PC-3 (cell line): Measurements from ENCODE around the gene PBX3.

ENCODE experiments used
- EZH2 ChIP-seq: fragments of 300-600 bp; sonication (generic); IDR thresholded peaks from one replicate; pipeline ENCODE4 v1.6.1; 2017; ENCODE audit warnings: antibody characterized with exemption, mild to moderate bottlenecking, low read length; ENCODE audit not compliant: unreplicated experiment
- EZH2phosphoT487 ChIP-seq: fragments of 300-600 bp; sonication (generic); IDR thresholded peaks from 2 replicates; pipeline ENCODE4 v1.6.1; 2018; ENCODE audit warnings: mild to moderate bottlenecking, antibody characterized with exemption, low read length, borderline replicate concordance
- TF ChIP-seq, protein P1 (sequence below): fragments of 300-600 bp; sonication (generic); conservative IDR thresholded peaks from 2 replicates; pipeline ENCODE4 v1.5.1; 2017; ENCODE audit warnings: antibody characterized with exemption, low read depth, mild to moderate bottlenecking, low read length

DNA sequence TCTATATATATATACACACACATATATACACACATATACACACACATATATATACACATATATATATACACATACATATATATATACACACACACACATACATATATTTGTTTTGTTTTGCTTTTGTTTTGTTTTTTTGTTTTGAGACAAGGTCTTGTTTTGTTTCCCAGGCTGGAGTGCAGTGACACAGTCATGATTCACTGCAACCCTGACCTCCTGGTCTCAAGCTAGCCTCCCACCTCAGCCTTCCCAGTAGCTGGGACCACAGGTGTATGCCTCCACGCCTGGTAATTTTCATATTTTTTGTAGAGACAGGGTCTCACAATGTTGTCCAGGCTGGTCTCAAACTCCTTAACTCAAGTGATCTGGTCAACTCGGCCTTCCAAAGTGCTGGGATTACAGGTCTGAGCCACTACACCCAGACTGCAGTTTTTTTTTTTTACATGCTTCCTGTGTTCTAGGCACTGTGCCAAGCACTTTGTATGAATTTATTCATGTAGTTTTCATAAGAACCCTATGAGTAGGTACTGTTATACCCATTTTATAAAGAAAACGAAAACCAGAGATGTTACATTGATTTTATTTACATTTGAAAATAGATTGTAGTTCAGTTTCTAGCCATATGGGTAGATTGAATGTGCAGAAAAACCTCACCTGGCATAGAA, 120.7 kb downstream of the PBX3 start:
- TF ChIP-seq EZH2 (no peak), EZH2phosphoT487 (no peak)
- TF ChIP-seq, protein P1, sequence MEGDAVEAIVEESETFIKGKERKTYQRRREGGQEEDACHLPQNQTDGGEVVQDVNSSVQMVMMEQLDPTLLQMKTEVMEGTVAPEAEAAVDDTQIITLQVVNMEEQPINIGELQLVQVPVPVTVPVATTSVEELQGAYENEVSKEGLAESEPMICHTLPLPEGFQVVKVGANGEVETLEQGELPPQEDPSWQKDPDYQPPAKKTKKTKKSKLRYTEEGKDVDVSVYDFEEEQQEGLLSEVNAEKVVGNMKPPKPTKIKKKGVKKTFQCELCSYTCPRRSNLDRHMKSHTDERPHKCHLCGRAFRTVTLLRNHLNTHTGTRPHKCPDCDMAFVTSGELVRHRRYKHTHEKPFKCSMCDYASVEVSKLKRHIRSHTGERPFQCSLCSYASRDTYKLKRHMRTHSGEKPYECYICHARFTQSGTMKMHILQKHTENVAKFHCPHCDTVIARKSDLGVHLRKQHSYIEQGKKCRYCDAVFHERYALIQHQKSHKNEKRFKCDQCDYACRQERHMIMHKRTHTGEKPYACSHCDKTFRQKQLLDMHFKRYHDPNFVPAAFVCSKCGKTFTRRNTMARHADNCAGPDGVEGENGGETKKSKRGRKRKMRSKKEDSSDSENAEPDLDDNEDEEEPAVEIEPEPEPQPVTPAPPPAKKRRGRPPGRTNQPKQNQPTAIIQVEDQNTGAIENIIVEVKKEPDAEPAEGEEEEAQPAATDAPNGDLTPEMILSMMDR, result no peak
